Activated T-helper 1 cell treated with Interleukin-2 at 50 U/mL for 16 hours (primary cell): Measurements from ENCODE around the gene PTCSC3.
"Not testable (repeated sequence)": the region's sequence is repeated elsewhere in the genome, so short reads cannot be mapped to it uniquely, and the experiment has no call there.

Experiments used
- DNase-seq: peaks from one replicate; pipeline ENCODE4 v3.0.0-alpha.2; 2020; ENCODE audit warnings: low read depth

PTCSC3 gene

DNA sequence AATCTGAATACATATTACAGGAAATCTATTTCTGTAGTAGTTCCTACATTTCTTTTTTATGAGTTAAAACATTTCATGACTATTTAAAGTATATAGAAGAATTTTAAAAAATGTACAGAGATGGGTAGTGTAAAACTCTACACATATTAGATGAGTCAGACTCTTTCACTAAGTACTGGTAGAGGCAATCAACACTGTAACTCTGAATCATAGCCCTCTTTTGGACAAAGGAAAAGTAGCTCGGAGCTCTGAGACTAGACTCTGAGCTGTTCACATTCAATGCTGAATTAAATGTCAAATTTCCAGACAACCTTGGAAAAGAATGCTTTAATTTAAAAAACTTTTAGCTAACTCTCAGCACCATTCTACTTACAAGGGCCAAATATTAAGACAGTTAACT, 3.4 kb downstream of the PTCSC3 start:
- DNase-seq: no peak

DNA sequence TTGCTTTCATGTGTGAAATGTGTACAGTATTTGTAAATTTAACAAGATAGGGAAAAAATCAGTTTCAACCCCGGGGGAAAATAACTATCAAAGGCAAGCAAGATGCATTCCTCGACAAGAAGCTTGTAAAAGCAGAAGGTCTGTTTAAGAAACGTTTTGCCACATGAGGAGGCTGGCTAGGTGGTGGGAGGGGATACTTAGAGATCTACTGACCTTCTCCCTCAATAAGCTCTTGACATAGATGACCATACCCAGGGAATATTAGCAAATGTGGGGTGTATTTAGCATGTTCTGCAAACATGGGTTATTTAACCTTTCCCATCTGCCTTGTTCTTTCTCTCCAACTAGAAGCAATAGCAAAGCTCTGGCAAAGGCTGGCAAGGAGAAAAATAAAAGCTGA, 4.9 kb downstream of the PTCSC3 start:
- no peak for DNase-seq

DNA sequence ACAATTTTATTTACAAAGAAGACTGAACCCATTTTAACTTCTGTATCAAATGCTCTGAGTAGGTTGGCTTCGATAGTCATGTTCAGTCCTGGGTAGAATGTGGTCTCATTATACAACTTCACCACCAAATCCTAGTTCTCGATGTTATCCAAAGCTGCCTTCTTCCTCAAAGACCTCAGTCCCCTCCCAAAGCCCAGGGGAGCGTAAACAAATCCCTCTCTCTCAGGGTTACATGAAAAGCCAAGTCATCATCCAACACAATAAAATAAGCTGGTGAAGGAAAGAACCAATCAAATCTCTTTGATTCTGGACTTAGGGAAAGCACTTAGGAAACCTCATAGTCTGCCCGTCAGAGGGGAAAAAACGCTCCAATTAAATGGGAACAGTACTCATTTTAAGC, 9.1 kb downstream of the PTCSC3 start:
- no peak for DNase-seq

GRCh38 chr14:36163451-36163850, 13.1 kb downstream of the PTCSC3 start:
- DNase-seq: no peak

- no peak for DNase-seq
Observed at GRCh38 chr14:36162267-36162666, 14.3 kb downstream of the PTCSC3 start.

GRCh38 chr14:36161776-36162175, 14.7 kb downstream of the PTCSC3 start:
- DNase-seq: no peak

- no peak for DNase-seq
Observed at GRCh38 chr14:36151335-36151734, 25.2 kb downstream of the PTCSC3 start.

GRCh38 chr14:36134038-36134437, 42.5 kb downstream of the PTCSC3 start:
- no peak for DNase-seq

GRCh38 chr14:36132826-36133225, 43.7 kb downstream of the PTCSC3 start:
- DNase-seq: no peak

DNA sequence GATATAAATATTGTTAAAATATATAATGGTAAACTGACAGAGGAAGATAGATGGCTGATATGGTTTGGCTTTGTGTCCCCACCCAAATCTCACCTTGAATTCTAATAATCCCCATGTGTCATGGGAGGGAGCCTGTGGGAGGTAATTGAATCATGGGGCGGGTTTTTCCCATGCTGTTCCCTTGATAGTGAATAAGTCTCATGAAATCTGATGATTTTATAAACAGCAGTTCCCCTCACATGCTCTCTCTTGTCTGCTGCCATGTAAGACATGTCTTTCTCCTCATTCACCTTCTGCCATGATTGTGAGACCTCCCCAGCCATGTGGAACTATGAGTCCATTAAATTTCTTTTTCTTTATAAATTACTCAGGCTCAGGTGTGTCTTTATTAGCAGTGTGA, 46.3 kb downstream of the PTCSC3 start:
- DNase-seq: no peak

DNA sequence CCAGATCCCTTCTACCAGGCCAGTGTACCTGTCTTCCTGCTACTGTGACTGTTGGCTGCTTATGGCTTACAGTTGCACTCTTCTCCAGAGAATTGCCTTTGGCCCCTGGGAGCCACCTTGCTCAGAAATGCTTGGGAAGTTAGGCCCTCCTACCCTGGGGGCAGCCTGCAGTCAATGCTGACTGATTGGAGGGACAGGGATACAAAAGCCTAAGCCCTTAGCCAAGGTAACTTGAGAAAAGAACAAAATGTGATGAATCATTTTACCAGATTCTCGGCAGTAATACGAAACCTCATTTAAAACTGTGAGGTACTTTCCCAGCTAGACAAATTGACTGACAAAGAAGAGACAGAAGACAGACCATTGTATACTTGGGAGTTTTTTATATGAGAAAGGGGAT, 47.3 kb downstream of the PTCSC3 start:
- DNase-seq: no peak

DNA sequence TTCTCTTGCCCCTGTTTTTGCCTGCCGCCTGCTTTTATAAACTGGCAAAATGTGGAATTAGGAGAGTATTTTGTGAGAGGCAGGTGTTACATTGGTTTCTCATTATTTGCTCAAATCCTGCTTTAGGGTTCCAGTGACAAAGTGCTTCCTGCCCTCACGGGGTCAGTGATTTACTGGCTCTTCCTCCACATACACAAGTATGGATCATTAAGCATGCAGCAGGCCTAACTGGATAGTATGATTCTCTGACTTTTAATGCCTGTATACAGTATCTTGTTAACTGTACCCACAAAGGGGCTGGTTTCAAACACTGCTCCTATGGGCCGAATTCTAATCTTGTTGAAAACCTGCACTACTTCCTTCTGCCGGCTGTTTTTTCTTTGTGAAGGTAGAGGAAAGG, 63.2 kb downstream of the PTCSC3 start:
- DNase-seq: no peak

GRCh38 chr14:36111822-36112583, 64.5 kb downstream of the PTCSC3 start:
- DNase-seq: no peak

GRCh38 chr14:36105401-36105800, 71.1 kb downstream of the PTCSC3 start:
- DNase-seq: no peak

DNA sequence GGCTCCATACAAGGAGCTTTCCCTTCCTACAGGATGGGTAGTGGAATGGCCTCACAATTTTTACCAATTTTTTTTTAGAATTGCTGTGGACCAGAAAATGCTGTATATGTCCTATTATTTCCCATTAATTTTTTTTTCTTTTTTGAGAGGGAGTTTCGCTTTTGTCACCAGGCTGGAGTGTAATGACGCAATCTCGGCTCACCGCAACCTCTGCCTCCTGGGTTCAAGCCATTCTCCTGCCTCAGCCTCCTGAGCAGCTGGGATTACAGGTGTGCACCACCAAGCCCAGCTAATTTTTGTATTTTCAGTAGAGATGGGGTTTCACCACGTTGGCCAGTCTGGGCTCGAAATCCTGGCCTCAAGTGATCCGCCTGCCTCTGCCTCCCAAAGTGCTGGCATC, 72.3 kb downstream of the PTCSC3 start:
- not testable (repeated sequence) for DNase-seq

DNA sequence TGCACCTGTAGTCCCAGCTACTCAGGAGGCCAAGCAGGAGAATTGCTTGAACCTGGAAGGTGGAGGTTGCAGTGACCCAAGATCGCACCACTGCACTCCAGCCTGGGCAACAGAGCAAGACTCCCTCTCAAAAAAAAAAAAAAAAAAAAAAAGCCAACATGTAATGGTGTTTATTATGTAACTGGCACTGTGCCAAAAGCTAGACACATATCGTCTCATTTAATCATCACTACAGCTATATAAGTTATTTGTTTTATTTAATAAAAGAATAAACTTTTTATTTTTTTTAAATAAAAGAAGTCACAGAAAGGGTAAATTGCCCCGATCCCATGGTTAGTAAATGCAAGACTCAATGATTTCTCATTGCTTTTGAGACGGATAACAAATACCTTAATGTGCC, 76.9 kb downstream of the PTCSC3 start:
- DNase-seq: no peak

- DNase-seq: no peak
Observed at GRCh38 chr14:36097356-36097755, 79.2 kb downstream of the PTCSC3 start.

GRCh38 chr14:36096090-36096489, 80.4 kb downstream of the PTCSC3 start:
- DNase-seq: no peak

DNA sequence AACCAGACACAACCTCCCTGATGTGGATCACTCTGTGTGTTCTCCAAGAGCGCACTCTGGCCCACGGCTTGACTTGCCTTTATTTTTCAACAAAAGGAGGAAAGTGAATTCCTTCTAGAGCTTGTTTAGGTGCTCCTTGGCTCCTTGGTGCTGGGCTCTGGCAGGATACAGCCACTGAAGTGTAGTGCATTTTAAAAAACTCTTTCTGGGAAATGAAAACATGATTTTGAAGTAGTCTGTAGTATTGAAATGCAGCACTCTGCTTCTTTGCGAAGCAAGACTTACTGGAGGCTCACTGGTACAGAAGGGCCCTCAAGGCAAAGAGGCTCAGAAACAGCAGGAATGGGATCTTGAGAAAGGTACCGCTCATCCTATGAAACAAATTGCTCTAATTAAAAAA, 81.6 kb downstream of the PTCSC3 start:
- no peak for DNase-seq

- DNase-seq: no peak
Observed at GRCh38 chr14:36091096-36091495, 85.4 kb downstream of the PTCSC3 start.

DNA sequence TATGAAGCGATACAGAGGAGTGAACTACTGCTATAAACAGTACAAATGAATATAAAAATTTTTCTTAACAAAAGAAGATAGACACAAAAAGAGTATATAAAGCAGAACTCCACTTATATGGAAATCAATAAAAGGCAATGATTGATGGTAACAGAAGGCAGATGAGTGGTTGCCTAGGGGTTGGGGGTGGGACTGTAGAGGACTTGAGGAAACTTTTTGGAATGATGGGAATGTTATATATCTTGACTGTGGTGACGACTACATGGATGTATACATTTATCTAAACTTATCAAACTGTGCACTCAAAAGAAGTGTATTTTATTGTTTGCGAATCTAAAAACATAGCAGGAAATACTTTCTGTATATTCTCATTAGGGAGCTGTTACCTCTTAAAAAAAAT, 89.1 kb downstream of the PTCSC3 start:
- DNase-seq: no peak

DNA sequence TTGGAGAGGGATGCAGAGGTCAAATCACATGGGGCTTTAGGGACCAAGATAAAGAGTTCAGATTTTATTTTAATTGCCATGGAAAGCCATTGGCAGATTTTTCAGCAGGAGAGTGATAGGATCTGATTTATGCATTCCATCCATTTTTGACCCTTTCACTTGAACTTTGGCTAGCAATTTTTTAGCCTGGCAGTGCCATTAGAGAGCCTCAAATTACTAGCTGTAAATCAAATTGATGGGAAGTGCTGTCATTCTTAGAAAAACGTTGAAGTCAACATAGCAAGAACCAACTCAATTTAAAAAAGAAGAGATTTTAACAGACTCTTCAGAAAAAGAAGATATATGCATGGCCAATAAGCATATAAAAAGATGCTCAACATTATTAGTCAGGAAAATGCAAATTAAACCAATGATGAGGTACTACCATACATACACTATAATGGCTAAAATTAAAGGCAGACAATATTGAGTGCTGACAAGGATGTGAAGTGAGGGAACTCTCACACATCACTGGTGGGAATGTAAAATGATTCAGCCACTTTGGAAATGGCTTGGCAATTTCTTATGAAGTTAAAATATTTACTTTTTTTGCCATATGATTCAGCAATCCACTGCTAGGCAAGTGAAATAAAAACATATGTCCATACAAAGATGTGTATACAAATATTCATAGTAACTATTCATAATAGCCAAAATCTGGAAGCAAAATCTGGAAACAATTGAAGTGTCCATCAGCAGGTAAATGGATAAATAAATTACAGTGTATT, 89.7 kb downstream of the PTCSC3 start:
- DNase-seq: no peak

DNA sequence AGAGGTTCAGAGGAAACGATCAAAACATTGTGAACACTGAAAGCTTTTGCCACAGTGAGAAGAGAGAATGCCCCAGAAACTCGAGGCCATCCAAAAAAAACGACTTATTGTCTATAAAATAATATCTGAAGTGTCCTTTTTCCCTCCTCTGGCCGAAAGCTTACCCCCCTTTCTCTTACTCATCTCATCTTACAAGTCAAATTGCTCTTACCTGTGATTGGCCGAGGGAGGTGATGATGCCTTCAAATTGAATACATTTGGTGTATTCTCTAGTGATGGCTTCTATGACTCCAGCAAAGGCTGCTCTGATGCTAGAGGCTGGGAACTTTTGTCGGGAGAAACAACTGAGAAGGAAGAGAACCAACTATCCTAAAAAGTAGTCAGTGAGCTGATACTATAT, 90.7 kb downstream of the PTCSC3 start:
- no peak for DNase-seq
